Sigmoid colon (tissue), 4 donors: ENCODE measurements around the gene VEGFA.

Source experiments
- CTCF ChIP-seq, 4 experiments: fragments of 450-650 bp in 3 of 4; fragments of 200-600 bp in 1 of 4; IDR thresholded peaks; one replicate each; pipeline ENCODE4 v1.5.1; 2016 to 2019; ENCODE audit warnings: antibody characterized with exemption in 4 of 4, mild to moderate bottlenecking in 3 of 4, moderate library complexity in 2 of 4
- EP300 ChIP-seq, 4 donors: sonication (generic); formaldehyde crosslinking; IDR thresholded peaks; one replicate each; pipeline ENCODE4 v1.6.1; 2017; ENCODE audit warnings: antibody characterized with exemption in 4 of 4
- POLR2AphosphoS5 ChIP-seq, 4 donors: sonication (generic); formaldehyde crosslinking; IDR thresholded peaks; one replicate each; pipeline ENCODE4 v1.6.1; 2017; ENCODE audit warnings: antibody characterized with exemption in 4 of 4

GRCh38 chr6:43784049-43784855 is 14.2 kb downstream of the VEGFA start:
- TF ChIP-seq CTCF (IDR thresholded peaks at IDR 0.05), result no peak
- TF ChIP-seq EP300 (IDR thresholded peaks at IDR 0.05), result no peak
- TF ChIP-seq POLR2AphosphoS5 (IDR thresholded peaks at IDR 0.05), result no peak
